Stomach (tissue), 9 donors: Measurements from ENCODE around the gene BSG. TPM values are rescaled to one million over a fixed set of nuclear protein-coding genes. Genes with fewer than 3 reads are reported as not detected.
A peak's percentile ranks its signal among the peaks of the same experiment; 100 is the strongest.

Source experiments
- DNase-seq, 2 donors: peaks; one replicate each; pipeline versions ENCODE4 v3.0.0 to v3.0.0-alpha.2; 2013 to 2019
- H3K27ac ChIP-seq, 5 donors: fragments of 200-600 bp in 4 of 5; sonication (generic) in 4 of 5; one replicate each; pipeline ENCODE4 v1.5.1; 2013 to 2019; ENCODE audit warnings: mild to moderate bottlenecking in 1 of 5, moderate library complexity in 1 of 5
- H3K27me3 ChIP-seq, 3 donors: fragments of 200-600 bp; sonication (generic); one replicate each; pipeline ENCODE4 v1.5.1; 2017 to 2019; ENCODE audit warnings: mixed run types in 1 of 3
- H3K36me3 ChIP-seq, 4 donors: fragments of 200-600 bp; sonication (generic); 1 replicate in 3 of 4; 2 replicates in 1 of 4; pipeline ENCODE4 v1.5.1; 2016 to 2019
- H3K4me1 ChIP-seq, 4 donors: fragments of 200-600 bp; sonication (generic); one replicate each; pipeline ENCODE4 v1.5.1; 2016 to 2019
- H3K4me3 ChIP-seq, 4 donors: fragments of 200-600 bp; sonication (generic) in 3 of 4; one replicate each; pipeline ENCODE4 v1.5.1; 2016 to 2019; ENCODE audit warnings: mild to moderate bottlenecking in 1 of 4
- H3K9me3 ChIP-seq, 4 donors: fragments of 200-600 bp; sonication (generic); one replicate each; pipeline ENCODE4 v1.5.1; 2016 to 2019
- EP300 ChIP-seq: sonication (generic); formaldehyde crosslinking; IDR thresholded peaks from one replicate; pipeline ENCODE4 v1.6.1; 2017; ENCODE audit warnings: antibody characterized with exemption
- POLR2A ChIP-seq, 4 donors: fragments of 450-650 bp; IDR thresholded peaks; one replicate each; pipeline ENCODE4 v1.6.1; 2016; ENCODE audit warnings: antibody characterized with exemption in 4 of 4, control low read depth in 2 of 4, mild to moderate bottlenecking in 1 of 4, moderate library complexity in 1 of 4
- POLR2AphosphoS5 ChIP-seq, 3 donors: sonication (generic); formaldehyde crosslinking; IDR thresholded peaks; one replicate each; pipeline ENCODE4 v1.6.1; 2016; ENCODE audit warnings: antibody characterized with exemption in 3 of 3
- WGBS, 5 donors: extraction: QIAGEN DNeasy Blood & Tissue Kit in 3 of 5; methylation state at CpG; one replicate each; pipeline versions ENCODE4 v1.1.5 to v1.1.7; 2013 to 2018; 5-methylcytosine and 5-hydroxymethylcytosine counted together
- intact Hi-C: fragments of 100-400 bp; cut with DNase I; formaldehyde crosslinking; loops from one replicate; pipeline ENCODE4 v1.15.1; 2023; ENCODE audit warnings: low total_unique reads
- polyA plus RNA-seq, 3 donors: library from polyadenylated mRNA; stranded (reverse); fragments of 200-250 nt; gene quantifications; one replicate each; pipeline ENCODE4 v1.2.3, GENCODE V29; 2013
- total RNA-seq, 5 donors: library from RNA; depleted of rRNA; stranded (reverse); fragments of >200 nt; gene quantifications; one replicate each; pipeline versions ENCODE4 v1.1.0 to v1.2.3, GENCODE V29; 2014 to 2016
- TF ChIP-seq, protein P1 (sequence below), 7 experiments: fragments of 450-650 bp in 4 of 7; fragments of 200-600 bp in 3 of 7; sonication (generic) in 3 of 7; IDR thresholded peaks; one replicate each; pipeline ENCODE4 v1.5.1; 2016 to 2019; ENCODE audit warnings: antibody characterized with exemption in 7 of 7, control low read depth in 2 of 7, mild to moderate bottlenecking in 1 of 7
- donor health status: healthy with polysubstance abuse.
- donor health status: Bipolar disorder and iron deficiency.
- donor health status: healthy.

BSG gene
- total and polyA plus RNA-seq, 8 donors: 184 to 1,029 (median 331) TPM

DNA sequence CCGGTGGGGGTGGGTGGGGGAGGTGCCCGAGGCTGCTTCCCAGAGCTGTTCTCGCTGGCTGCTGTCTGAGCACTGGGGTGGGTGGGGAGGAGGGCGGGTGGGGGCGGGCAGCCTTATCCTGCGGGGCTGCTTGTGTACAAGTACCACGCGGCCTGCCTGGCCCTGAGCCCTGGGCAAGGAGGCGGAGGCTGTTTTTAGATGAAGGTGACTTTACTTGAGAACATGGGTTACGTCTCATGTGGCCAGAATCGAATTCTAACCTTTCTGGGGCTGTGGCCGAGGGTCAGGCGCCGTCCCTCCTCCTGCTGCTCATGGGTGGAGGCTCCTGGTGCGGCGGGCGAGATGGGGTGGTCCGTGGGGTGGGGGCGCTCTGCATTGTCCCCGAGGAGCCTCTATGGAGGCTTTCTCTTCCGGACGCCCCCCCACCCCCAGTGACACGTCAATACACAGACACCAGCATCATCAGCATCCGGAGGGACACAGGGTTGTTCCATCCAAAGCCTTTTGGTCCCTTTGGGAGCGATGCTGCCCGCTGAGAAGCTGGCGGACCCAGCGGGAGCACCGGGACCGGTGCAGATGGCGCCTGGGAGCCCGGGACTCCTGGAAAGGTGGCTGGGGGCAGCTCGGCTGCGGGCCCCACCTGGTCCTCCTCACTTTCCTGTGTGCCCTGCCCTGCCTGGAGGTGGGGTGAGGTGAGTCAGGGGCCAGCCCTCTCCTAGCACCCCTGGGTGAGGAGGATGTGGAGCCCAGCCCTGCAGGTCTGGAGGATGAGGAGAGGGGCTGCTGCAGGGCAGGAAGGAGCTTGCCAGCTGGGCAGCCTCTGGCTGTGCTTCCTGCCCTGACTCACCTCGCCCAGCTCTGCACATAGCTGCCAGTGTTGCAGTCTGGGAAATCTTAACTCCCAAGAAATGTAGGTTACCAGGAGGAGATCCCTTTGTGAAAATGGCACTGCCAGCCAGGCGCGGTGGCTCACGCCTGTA, 3.4 kb downstream of the BSG start:
- peak; percentile 77 to 81 for DNase-seq
- intact Hi-C loops: loop anchor here (10.0 kb wide), 1 partner anchor 59 kb away; the partner anchor contains the start of genes FGF22 and POLRMT
- Histone ChIP-seq H3K27me3 (no peaks in the 10 kb centered on the region), H3K9me3 (no peaks in the 10 kb centered on the region), H3K4me1 (peaks cover 39 to 73% (median 67%) of the 10 kb centered on the region in 4 donors), H3K27ac (peak overlapping the region; percentile 75 to 94 (median 93)), H3K36me3 (peaks cover 18 to 34% (median 32%) of the 10 kb centered on the region in 4 donors), H3K4me3 (peak overlapping the region; percentile 35 to 98 (median 68))
- peak in 2 of 3 donors; percentile 26 to 43 for TF ChIP-seq POLR2AphosphoS5 (IDR thresholded peaks at IDR 0.05)
- TF ChIP-seq, protein P1, sequence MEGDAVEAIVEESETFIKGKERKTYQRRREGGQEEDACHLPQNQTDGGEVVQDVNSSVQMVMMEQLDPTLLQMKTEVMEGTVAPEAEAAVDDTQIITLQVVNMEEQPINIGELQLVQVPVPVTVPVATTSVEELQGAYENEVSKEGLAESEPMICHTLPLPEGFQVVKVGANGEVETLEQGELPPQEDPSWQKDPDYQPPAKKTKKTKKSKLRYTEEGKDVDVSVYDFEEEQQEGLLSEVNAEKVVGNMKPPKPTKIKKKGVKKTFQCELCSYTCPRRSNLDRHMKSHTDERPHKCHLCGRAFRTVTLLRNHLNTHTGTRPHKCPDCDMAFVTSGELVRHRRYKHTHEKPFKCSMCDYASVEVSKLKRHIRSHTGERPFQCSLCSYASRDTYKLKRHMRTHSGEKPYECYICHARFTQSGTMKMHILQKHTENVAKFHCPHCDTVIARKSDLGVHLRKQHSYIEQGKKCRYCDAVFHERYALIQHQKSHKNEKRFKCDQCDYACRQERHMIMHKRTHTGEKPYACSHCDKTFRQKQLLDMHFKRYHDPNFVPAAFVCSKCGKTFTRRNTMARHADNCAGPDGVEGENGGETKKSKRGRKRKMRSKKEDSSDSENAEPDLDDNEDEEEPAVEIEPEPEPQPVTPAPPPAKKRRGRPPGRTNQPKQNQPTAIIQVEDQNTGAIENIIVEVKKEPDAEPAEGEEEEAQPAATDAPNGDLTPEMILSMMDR (IDR thresholded peaks at IDR 0.05): no peak
- 24 to 43% (median 32%) methylated on average over 15 to 38 of the region's 38 CpGs for WGBS, 5 donors

DNA sequence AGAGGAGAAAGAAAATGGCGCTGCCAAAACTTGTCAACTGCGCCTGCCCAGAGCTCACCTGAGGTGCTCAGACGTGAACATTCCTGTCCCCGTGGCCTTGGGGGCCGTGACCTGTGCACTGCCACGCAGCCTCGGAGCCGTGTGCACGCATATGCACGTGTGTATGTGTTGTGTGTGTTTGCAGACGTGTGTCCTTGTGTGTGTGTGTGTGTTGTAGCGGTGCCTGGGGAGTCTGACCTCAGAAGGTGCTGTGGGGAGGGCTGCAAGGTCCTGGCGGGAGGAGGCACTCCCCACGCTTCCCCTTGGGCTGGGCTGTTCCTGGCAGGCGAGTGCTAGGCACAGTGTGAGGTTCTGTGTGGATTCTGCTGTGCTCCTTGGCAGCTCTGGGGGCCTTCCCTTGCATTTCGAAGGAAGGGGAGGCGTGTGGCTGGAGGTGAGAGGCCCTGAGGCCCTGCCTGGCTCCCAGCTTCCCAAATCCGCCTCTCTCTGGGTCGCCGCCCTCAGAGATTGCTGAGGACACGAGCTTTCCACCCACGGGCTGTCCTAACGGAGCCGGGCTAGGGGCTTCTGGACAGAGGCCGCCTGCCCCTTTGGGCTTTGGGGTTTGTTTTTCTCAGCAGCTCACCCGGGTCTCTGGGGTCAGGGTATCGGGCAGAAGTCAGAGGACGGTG, 4.5 kb downstream of the BSG start:
- H3K4me1 ChIP-seq: peaks cover 35 to 63% (median 57%) of the 10 kb centered on the region in 4 donors
- H3K9me3 ChIP-seq: no peaks in the 10 kb centered on the region
- H3K36me3 ChIP-seq: peaks cover 29 to 45% (median 42%) of the 10 kb centered on the region in 4 donors
- H3K27ac ChIP-seq: peak overlapping the region in 1 of 5 donors; percentile 75
- peak overlapping the region in 1 of 4 donors; percentile 98 for H3K4me3 ChIP-seq
- DNase-seq: no peak
- no peaks in the 10 kb centered on the region for H3K27me3 ChIP-seq
- TF ChIP-seq EP300 (no peak), POLR2A (IDR thresholded peaks at IDR 0.05) (no peak), POLR2AphosphoS5 (IDR thresholded peaks at IDR 0.05) (no peak)
- TF ChIP-seq, protein P1 (IDR thresholded peaks at IDR 0.05): no peak
- WGBS, 5 donors: 64 to 79% (median 71%) methylated on average over 19 to 28 of the region's 28 CpGs
- intact Hi-C loops: loop anchor here (10.0 kb wide), 1 partner anchor 58 kb away; the partner anchor contains the start of genes FGF22 and POLRMT

DNA sequence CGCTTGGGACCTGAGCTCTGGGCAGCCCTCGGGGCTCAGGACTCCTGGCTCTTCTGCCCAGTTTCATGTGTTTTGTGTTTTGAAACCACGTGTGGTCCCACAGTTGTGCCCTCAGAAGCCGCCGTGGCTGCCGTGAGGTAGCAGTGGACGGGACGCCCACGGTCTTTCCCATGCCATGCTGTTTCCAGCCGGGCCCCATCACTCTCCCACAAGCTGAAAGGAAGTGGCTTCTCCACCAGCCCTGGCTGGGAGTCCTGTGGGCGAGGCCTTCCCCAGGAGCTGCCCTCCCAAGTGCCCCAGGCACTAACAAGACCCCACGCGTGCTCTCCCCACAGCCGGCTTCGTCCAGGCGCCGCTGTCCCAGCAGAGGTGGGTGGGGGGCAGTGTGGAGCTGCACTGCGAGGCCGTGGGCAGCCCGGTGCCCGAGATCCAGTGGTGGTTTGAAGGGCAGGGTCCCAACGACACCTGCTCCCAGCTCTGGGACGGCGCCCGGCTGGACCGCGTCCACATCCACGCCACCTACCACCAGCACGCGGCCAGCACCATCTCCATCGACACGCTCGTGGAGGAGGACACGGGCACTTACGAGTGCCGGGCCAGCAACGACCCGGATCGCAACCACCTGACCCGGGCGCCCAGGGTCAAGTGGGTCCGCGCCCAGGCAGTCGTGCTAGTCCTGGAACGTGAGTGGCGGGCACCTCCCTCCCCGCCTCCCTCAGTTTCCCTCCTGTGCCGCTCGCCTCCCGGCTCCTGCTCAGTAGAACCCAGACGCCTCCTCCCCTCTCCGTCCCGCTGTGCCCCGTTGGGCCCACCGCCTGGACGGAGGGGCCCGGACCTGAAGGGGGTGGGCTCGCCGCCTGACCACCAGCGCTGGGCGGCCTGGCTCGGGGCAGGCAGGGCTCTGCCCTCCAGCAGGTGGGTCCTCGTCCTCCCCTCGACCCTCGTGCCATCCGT, 5.3 kb downstream of the BSG start:
- Histone ChIP-seq H3K9me3 (no peaks in the 10 kb centered on the region), H3K4me1 (peaks cover 35 to 63% (median 56%) of the 10 kb centered on the region in 4 donors), H3K27ac (no peak overlapping the region), H3K36me3 (peaks cover 37 to 53% (median 50%) of the 10 kb centered on the region in 4 donors), H3K27me3 (no peaks in the 10 kb centered on the region), H3K4me3 (no peak overlapping the region)
- intact Hi-C loops: loop anchor here (10.0 kb wide), 1 partner anchor 57 kb away; the partner anchor contains the start of genes FGF22 and POLRMT
- WGBS, 5 donors: 87 to 89% (median 88%) methylated on average over 41 to 66 of the region's 66 CpGs
- no peak for DNase-seq
- TF ChIP-seq EP300: no peak
- TF ChIP-seq POLR2AphosphoS5 (IDR thresholded peaks at IDR 0.05): no peak
- TF ChIP-seq POLR2A (IDR thresholded peaks at IDR 0.05): no peak

GRCh38 chr19:579111-579841, 6.9 kb downstream of the BSG start:
- WGBS, 5 donors: 79 to 90% (median 82%) methylated on average over 26 to 46 of the region's 46 CpGs
- intact Hi-C loops: loop anchor here (10.0 kb wide), 1 partner anchor 56 kb away; the partner anchor contains the start of genes FGF22 and POLRMT
- no peak for TF ChIP-seq POLR2AphosphoS5 (IDR thresholded peaks at IDR 0.05)
- no peak for TF ChIP-seq EP300
- TF ChIP-seq POLR2A (IDR thresholded peaks at IDR 0.05): no peak
- TF ChIP-seq, protein P1 (IDR thresholded peaks at IDR 0.05): no peak
- H3K4me1 ChIP-seq: peaks cover 27 to 58% (median 49%) of the 10 kb centered on the region in 4 donors
- no peak for DNase-seq
- peaks cover 43 to 64% (median 61%) of the 10 kb centered on the region in 4 donors for H3K36me3 ChIP-seq
- no peaks in the 10 kb centered on the region for H3K9me3 ChIP-seq
- H3K27ac ChIP-seq: no peak overlapping the region
- H3K4me3 ChIP-seq: no peak overlapping the region
- H3K27me3 ChIP-seq: peaks cover 0 to 3% (median 0%) of the 10 kb centered on the region in 3 donors
